AG09319 (cell line): ENCODE measurements around the gene RIOK2.
"Not testable (repeated sequence)": the region's sequence is repeated elsewhere in the genome, so short reads cannot be mapped to it uniquely, and the experiment has no call there.

Source experiments
- DNase-seq: peaks from one replicate; pipeline ENCODE4 v3.0.0-alpha.2; 2010; ENCODE audit warnings: low read depth; ENCODE audit errors: extremely low read depth
- CTCF ChIP-seq: IDR thresholded peaks from 2 replicates; pipeline ENCODE4 v1.5.1; 2011; ENCODE audit warnings: low read depth, mild to moderate bottlenecking, inconsistent platforms, low read length, moderate library complexity

RIOK2 gene

GRCh38 chr5:97191893-97192292 lies 8.8 kb upstream of the RIOK2 start:
- no peak for DNase-seq
- TF ChIP-seq CTCF: no peak

GRCh38 chr5:97189523-97189922 lies 6.5 kb upstream of the RIOK2 start:
- not testable (repeated sequence) for DNase-seq

GRCh38 chr5:97183930-97184213 lies 825 bp upstream of the RIOK2 start:
- no peak for DNase-seq
- TF ChIP-seq CTCF: no peak

- no peak for TF ChIP-seq CTCF
- no peak for DNase-seq
Measured at GRCh38 chr5:97182571-97183099, 412 bp downstream of the RIOK2 start.

GRCh38 chr5:97181856-97182545 lies 1.0 kb downstream of the RIOK2 start:
- no peak for DNase-seq
- no peak for TF ChIP-seq CTCF

- DNase-seq: not testable (repeated sequence)
Measured at GRCh38 chr5:97179457-97179856, 3.6 kb downstream of the RIOK2 start.

- no peak for TF ChIP-seq CTCF
- DNase-seq: no peak
Measured at GRCh38 chr5:97172227-97172626, 10.8 kb downstream of the RIOK2 start.

GRCh38 chr5:97171703-97172102 lies 11.3 kb downstream of the RIOK2 start:
- TF ChIP-seq CTCF: no peak
- DNase-seq: no peak
